Middle frontal gyrus (tissue), 1 donor: ENCODE results near the gene AGFG2.

ENCODE experiments used
- DNase-seq: peaks from one replicate; pipeline ENCODE4 v3.0.0-alpha.2; 2015; ENCODE audit warnings: low spot score; ENCODE audit errors: extremely low spot score

Gene AGFG2

DNA sequence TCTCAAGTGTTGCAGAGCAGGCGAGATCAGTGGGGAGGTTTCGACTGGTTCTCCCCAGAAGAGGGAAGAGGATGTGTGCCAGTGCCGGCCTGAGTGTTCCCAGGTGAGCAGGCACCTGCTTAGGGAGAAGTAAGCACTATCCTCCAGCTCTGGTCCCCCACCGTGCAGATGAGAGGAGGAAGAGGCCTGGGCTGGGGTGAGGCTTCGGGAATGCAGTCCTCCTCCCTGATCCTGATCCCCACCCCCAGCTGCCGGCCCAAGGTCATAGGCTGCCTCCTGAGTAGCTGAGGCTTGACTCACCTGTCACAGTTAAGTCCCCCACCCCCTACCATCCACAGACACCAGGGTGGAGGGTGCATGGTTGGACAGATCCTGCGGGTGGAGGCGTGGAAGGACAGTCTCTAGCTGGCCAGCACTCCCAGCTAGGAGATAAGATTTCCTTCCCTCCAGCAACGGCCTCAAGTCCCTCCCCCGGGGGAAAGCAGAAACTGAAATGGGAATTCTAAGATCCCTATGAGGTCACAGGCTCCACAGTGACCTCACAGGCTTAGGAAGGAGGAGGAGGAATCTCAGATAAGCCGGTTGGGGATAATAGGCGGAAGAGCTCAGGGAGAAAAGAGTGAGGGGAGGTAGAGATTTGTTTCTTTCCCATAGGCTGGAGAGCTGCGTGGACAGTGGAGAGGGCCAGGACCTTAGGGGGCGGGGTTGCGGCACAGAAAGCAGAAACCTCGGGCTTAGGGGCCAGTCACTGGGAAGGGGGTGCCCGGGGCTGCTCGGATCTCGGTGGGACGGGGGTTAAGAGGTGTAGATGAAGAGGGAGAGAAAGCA, 45.9 kb downstream of the AGFG2 start:
- no peak for DNase-seq

DNA sequence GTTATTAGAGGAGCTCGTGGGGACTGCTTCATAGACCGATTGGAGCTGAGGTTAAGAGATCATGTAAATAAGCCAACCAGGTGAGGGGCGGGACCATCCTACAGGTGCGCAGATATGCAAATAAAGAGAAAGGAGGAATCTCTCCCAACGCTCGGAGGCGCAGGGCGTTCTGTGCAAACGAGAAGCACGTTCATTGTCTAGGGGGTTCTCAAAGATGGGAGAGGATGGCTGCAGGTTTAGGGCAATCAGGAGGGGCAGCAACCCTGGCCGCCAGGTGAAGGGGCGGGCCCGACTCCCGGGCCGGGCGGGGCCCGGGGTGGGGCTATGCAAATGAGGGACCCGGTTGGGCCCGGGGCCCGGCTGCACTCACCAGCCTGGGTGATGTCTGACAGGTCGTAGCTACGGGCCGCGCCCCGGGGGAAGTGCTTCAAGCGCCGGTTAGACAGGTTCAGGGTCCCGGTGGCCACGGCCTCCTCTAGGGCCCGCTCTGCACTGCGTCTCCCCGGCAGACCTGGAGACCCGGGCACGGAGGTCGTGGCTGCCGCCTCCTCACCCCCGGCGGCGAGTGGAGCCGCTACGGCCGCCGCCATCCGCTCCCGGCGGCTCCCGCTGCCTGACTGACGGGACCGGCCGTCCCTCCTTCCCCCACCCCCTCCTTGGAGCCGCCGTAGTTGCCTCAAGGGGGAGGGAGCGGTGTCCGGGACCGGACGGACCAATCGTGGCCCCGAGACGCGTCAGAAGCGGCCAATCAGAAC, 46.7 kb downstream of the AGFG2 start, which contains the start of gene LRCH4:
LRCH4 (minus strand) TSS at position 619 of the 755 bp plus-strand sequence; CDS start at position 590, 29 bp downstream.
- DNase-seq: no peak

DNA sequence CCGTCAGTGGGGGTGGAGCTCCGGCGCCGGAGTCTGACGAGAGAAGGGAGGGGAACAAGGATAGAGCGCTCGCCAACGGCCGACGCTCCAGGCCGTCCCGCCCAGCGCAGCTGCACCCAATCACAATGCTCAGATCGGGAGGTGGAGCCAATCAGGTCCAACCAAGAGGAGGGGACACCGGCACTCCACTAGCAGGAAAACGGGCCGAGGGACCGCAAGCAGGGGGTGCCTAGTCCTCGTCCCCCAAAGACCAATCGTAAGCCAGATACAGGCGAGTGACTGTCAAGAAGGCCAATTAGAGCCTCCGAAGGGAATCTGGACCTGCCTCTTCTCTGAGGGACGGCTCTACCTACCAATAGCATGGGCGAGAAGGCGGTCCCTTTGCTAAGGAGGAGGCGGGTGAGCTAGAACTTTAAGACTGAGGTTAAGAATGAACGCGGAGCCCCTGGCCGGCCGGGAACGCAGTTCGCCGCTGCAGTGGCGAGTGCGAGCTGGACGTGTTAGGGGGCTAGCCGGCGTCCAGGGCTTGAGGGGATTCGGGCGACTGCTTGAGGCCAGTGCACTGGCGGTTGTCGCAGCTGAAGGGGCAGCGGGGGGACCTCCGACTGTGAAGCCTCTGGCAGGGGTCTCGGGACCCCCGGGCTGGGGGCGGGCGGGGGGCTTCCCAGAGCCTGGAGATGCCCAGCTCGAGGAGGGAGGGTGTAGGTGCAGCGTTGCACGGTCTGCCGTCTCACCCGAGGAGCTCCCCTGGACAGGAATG, 47.4 kb downstream of the AGFG2 start, which contains the start of gene FBXO24:
FBXO24 (plus strand) TSS at position 63 of the 760 bp plus-strand sequence; CDS start at position 361, 298 bp downstream.
- peak; percentile 99 for DNase-seq

DNA sequence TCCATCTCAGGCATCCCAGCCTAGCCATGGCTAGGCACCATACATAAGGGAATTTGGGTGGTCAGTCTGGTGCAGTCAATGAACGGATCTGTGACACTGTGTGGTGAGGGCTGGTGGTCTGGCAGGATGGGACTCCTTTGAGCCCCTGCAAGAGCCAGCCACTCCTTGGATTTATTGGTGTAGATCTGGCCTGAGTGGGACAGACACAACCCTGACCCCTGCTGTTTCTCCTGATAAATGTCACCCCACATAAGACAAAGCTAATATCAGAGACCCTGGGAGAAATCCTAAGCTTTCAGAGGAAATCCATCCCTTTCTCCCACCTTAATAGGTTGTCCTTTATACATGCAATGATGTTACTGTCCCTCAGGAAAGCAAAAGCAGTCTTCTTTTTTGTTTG, 49.4 kb downstream of the AGFG2 start:
- no peak for DNase-seq

DNA sequence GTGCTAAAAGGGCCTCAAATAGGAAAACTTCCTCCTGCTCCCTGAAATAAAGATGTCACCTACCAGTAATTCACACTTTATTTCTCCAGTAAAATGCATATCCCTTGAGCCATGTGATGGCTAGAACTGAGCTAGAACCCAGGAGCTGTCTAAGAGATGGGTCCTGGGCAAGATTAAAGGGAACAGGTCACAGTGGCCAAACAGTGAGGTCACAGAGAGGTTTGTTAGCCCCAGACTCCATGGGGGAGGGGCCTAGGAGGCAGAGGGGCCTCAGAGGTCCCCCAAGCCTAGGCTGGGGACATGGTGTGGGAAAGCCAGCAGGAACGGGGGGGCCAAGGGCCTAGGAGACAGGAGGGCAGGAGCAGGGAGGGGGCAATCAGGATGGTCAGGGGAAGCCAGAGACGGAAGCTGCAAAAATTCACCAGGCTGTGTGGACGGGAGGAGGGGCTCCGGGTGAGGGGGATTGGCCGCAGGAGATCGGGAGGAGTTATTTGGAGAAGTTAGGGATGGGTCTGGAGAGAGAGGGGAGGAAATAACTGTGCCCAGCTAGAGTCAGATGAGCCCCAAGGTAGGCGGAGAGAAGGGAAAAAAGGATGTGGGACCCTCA, 50.4 kb downstream of the AGFG2 start:
- no peak for DNase-seq

DNA sequence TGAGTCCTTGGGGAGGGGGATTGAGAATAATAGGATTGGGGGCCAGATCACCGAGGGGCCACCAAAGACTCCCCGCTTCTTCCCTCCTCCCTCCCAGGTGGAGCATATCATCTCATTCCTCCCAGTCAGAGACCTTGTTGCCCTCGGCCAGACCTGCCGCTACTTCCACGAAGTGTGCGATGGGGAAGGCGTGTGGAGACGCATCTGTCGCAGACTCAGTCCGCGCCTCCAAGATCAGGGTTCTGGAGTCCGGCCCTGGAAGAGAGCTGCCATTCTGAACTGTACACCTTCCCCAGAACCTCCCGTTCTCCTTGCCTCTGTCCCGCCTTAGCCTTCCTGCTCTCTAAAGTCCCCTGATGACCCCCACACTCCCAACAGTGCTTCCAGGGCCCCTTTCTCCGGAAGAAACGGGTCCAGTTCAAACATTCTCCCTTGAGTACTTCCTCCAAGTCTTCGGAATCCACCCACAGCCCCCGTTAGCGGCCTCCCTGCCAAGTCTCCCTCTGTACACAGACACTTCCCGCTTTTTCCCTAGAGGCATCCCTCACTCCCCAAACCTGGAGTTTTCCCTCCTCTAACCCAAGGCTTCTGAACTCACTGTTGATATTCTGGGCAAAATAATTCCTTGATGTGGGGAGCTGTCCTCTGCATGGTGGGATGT, 51.2 kb downstream of the AGFG2 start:
- DNase-seq: no peak

DNA sequence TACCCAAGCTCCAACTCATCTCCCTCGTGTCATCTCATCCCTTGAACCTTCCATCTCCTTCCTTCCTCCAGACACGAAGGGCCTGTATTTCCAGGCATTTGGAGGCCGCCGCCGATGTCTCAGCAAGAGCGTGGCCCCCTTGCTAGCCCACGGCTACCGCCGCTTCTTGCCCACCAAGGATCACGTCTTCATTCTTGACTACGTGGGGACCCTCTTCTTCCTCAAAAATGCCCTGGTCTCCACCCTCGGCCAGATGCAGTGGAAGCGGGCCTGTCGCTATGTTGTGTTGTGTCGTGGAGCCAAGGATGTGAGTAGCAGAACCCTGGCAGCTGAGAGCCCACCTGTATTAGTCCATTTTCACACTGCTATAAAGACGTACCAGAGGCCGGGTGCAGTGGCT, 52.6 kb downstream of the AGFG2 start:
- no peak for DNase-seq

DNA sequence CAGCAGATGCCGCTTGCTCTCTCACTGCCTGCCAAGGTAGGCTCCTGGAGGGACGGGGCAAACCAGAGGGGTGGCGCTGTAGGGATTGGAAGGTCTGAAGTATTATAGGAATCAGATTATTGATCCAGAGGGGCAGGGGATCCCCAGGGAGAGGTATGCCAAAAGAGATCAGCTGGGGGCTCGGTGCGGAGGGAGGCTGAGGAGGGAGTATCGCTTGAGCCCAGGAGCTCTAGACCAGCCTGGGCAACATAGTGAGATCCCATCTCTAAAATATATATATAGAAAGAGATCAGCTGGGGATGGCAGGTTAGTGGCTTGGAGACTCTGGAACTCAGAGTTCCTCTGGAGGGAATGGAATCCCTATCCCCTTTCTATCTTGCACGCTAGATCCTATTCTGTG, 56.2 kb downstream of the AGFG2 start:
- no peak for DNase-seq

DNA sequence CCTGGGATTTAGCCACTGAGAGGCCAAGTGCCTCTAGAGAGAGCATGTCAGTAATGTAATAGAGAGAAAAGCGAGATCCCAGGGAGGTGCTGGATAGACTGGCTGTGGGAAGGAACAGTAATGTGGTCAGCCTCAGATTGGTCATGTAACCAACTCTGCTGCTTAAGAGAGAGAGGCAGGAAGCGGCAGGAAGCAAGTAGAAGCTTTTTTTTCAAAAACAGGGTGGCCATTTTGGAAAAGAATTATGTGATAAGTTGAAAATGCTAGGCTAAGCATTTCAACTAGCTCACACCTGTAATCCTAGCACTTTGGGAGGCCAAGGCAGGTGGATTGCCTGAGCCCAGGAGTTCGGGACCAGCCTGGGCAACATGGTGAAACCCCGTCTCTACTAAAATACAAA, 59.4 kb downstream of the AGFG2 start:
- no peak for DNase-seq

DNA sequence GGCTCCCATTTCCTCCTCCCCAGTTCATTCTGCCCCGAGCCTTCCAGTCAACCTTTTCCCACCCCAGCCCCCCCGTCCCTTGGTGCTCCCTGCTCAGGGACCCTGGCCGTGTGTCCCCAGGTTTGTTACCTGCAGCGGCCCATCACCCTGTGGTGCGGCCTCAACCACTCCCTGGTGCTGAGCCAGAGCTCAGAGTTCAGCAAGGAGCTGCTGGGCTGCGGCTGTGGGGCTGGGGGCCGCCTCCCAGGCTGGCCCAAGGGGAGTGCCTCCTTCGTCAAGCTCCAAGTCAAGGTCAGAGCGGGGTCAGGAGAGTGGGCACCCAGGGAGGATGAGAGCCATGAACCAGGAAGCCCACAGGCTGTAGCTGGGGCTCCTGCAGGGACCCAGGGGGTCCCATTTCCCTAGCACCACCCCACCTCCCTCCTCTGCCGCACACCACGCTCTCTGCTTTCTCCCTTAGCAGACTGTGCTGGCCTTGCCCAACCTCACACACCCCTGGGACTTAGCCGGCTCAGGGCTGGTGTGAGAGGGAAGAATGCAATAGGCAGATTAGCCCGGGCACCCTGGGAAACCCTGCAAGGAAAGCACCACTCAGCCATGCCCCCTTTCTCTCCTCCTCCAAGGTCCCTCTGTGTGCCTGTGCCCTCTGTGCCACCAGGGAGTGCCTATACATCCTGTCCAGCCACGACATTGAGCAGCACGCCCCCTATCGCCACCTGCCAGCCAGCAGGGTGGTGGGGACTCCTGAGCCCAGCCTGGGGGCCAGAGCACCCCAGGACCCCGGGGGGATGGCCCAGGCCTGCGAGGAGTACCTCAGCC, 61.1 kb downstream of the AGFG2 start:
- no peak for DNase-seq

DNA sequence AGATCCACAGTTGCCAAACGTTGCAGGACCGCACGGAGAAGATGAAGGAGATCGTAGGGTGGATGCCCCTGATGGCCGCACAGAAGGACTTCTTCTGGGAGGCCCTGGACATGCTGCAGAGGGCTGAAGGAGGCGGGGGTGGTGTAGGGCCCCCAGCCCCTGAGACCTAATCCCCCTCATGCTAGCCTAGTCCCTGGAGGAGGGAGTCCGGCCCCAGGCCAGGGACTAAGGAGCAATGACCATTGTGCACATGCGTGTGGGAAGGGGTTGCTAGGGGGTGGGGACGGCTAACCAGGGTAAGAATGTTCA, 61.7 kb downstream of the AGFG2 start:
- no peak for DNase-seq

DNA sequence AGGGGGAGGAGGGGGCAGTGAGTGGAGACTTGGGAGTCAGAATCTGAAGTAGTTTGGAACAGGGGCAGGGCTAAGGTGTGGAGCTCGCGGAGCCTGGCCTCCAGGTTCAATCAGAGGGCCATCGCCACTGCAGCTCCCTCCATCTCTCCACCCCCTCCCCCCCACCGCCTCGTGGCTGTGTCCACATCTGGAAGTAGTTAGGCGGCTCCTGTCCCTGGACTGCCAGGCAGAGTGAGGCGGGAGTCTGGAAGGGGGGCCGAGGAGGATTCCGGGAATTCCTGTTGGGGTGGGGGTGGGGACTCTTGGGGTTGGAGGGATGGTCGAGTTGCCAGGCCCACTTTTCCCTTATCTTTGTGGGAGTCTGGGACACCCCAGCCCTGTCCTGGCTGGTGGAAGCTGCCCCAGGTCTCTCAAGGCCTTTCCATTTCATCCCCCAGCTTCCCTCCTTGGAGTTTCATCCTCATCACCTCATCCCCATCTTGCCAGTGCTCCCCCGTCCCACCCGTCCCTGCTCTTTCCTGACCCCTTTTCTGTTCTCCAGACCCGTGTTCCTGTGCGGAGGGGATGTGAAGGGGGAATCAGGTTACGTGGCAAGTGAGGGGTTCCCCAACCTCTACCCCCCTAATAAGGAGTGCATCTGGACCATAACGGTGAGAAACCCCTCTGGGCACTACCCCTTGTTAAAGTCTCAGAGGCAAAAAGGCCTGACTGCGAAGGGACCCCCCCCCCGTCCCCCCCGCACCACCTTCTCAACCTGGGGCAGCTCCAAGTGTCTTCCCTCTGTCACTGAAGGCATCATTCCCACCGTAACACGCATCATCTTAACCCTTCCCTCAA, 64.1 kb downstream of the AGFG2 start:
- DNase-seq: no peak

DNA sequence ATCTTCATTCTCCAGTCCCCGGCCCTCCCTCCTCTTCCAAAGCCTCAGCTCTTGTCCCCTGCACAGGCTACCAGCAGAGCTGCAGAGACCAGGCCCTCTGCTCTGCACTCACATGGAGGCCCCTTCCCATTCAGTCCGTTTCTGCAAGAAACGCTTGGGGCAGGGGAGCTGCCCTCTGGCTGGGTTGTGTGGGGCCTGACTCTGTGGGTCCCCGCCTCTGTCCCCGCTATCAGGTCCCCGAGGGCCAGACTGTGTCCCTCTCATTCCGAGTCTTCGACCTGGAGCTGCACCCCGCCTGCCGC, 64.7 kb downstream of the AGFG2 start:
- no peak for DNase-seq

DNA sequence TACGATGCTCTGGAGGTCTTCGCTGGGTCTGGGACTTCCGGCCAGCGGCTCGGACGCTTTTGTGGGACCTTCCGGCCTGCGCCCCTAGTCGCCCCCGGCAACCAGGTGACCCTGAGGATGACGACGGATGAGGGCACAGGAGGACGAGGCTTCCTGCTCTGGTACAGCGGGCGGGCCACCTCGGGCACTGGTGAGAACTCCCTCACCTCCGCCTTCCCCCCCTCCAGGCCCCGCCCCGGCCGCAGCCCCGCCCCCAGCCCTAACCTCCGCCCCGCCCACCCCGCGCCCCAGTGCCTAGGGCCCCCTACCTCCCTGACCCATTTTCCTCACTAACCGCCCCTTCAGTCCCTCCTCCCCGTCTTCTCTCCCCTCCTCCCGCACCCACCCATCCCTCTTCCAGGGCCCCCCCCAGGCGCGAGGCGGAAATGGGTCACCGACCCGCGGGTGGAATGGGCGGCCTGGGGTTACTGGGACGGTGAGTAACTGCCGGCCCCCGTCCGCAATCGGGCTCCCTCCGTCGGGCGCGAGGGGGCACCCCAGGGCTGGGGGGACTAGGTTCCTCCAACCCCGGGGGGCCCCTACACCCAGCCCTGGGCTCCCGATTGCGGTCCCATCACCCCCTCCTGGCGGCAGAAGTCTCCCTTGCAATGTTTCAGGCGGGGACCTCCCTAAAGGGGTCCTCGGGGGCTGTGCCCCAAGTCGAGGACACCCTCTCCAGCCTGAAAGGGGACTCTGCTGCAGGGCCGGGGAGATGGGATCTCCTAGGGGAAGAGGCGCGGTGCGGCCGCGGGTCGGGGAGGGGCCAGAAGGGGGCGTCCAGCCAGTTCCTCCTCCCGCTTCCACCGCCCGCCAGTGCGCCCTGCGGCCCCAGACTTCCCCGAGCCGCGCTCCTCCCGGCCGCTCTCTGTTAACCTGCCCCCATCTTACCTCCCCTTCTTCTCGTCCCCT, 65.3 kb downstream of the AGFG2 start:
- no peak for DNase-seq

DNA sequence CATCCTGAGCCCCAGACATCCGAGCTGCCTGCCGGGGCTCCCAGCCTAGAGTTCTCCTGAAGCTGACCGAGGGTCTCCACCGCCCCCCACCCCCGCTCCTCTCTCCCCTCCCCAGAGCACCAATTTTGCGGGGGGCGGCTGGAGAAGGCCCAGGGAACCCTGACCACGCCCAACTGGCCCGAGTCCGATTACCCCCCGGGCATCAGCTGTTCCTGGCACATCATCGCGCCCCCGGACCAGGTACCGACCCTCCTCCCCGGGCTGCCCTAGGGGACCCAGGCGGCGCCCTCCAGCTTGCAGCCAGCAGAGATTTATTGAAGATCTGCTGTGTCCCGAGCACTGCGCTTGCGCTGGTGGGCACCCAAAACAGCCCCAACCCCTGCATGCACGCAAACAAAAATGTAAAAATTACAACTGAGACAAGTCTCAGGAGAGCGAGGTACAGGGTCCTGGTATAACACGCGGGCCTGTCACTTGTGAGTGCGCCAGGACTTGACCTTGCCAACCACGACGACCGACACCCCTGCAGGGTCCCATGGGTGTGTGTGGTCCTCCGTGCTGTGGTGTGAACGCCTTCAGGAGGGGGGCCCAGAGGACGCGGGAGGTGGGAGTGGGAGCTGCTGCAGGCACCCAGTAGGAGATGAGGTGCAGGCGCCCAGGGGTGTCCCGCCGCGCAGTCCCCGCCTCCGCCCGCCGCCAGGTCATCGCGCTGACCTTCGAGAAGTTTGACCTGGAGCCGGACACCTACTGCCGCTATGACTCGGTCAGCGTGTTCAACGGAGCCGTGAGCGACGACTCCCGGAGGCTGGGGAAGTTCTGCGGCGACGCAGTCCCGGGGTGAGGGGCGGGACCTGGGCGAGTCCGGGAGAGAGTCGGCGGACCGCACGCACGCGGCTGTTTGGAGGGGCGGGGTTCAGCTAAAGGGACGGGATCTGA, 66.2 kb downstream of the AGFG2 start:
- no peak for DNase-seq

DNA sequence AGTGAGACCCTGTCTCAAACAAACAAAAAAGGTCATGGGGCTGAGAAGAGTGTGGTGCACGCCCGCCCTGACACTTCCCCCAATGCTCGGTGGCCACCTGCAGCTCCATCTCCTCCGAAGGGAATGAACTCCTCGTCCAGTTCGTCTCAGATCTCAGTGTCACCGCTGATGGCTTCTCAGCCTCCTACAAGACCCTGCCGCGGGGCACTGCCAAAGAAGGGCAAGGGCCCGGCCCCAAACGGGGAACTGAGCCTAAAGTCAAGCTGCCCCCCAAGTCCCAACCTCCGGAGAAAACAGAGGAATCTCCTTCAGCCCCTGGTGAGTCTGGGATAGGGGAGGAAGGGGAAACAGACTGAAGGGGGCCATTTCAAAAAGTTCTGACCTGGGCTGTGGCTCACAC, 67.3 kb downstream of the AGFG2 start:
- DNase-seq: no peak

DNA sequence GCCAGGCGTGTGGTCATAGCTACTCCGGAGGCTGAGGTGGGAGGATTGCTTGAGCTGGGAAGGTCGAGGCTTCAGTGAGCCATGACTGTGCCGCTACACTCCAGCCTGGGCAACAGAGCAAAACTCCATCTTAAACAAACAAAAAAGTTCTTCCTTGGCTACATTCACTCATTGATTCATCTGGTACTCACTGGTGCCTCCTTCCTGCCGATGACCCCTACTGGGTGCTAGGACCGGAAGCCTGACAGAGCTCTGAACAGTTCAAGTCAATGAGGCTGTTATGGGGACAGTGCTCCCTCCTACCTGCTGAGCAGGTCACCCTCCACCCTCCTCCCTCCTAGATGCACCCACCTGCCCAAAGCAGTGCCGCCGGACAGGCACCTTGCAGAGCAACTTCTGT, 68.1 kb downstream of the AGFG2 start:
- DNase-seq: no peak
